Smooth muscle cell (in vitro differentiated cells): ENCODE data around the gene ABI3BP. TPM values are rescaled to one million over a fixed set of nuclear protein-coding genes. Genes with fewer than 3 reads are reported as not detected.
A peak's percentile ranks its signal among the peaks of the same experiment; 100 is the strongest.

ENCODE experiments used
- DNase-seq: peaks from one replicate; lab custom pipeline; 2025; ENCODE audit not compliant: unreplicated experiment; lab: John Stamatoyannopoulos, UW
- H2AFZ ChIP-seq: fragments of 200-600 bp; sonication (generic); 2 replicates; pipeline ENCODE4 v1.6.0; 2016; ENCODE audit warnings: antibody characterized with exemption, low read depth, mild to moderate bottlenecking
- H3F3A ChIP-seq: fragments of 200-600 bp; sonication (generic); 2 replicates; pipeline ENCODE4 v1.6.0; 2017; ENCODE audit warnings: antibody characterized with exemption, low read depth
- H3K27ac ChIP-seq: fragments of 200-600 bp; sonication (generic); 2 replicates; pipeline ENCODE4 v1.5.1; 2016; ENCODE audit warnings: low read depth, mild to moderate bottlenecking
- H3K27me3 ChIP-seq: fragments of 200-600 bp; sonication (generic); 2 replicates; pipeline ENCODE4 v1.6.1; 2016; ENCODE audit warnings: low read depth, mild to moderate bottlenecking
- H3K36me3 ChIP-seq: fragments of 200-600 bp; sonication (generic); 2 replicates; pipeline ENCODE4 v1.5.1; 2016; ENCODE audit warnings: low read depth
- H3K4me1 ChIP-seq: fragments of 200-600 bp; sonication (generic); 2 replicates; pipeline ENCODE4 v1.5.1; 2016; ENCODE audit warnings: low read depth
- H3K4me2 ChIP-seq: fragments of 200-600 bp; sonication (generic); 2 replicates; pipeline ENCODE4 v1.6.0; 2016; ENCODE audit warnings: mild to moderate bottlenecking
- H3K4me3 ChIP-seq: fragments of 200-600 bp; sonication (generic); 2 replicates; pipeline ENCODE4 v1.5.1; 2016; ENCODE audit warnings: mild to moderate bottlenecking
- H3K79me2 ChIP-seq: fragments of 200-600 bp; sonication (generic); 2 replicates; pipeline ENCODE4 v1.6.0; 2016; ENCODE audit warnings: low read depth, mild to moderate bottlenecking
- H3K9ac ChIP-seq: fragments of 200-600 bp; sonication (generic); 2 replicates; pipeline ENCODE4 v1.6.0; 2016; ENCODE audit warnings: low read depth
- H3K9me3 ChIP-seq: fragments of 200-600 bp; sonication (generic); replicated peaks from 2 replicates; pipeline ENCODE4 v1.5.1; 2016; ENCODE audit warnings: low read depth
- H4K20me1 ChIP-seq: fragments of 200-600 bp; sonication (generic); 2 replicates; pipeline ENCODE4 v1.6.0; 2016; ENCODE audit warnings: low read depth
- CTCF ChIP-seq: fragments of 200-600 bp; sonication (generic); IDR thresholded peaks from 2 replicates; pipeline ENCODE4 v1.5.1; 2017; ENCODE audit warnings: borderline replicate concordance, mild to moderate bottlenecking, antibody characterized with exemption; ENCODE audit not compliant: insufficient read depth, poor library complexity, severe bottlenecking
- WGBS: methylation state at CpG from one replicate; pipeline ENCODE4 v1.1.7; 2016; ENCODE audit warnings: low lambda C conversion rate; 5-methylcytosine and 5-hydroxymethylcytosine counted together
- polyA plus RNA-seq: library from polyadenylated mRNA; unstranded; fragments of >200 nt; fragmentation: Nextera tagmentation; extraction: Ambion mirVana; gene quantifications from 2 replicates; pipeline ENCODE4 v1.2.1, GENCODE V29; 2016
- total RNA-seq: library from RNA; depleted of rRNA; stranded (reverse); fragments of >200 nt; gene quantifications from 2 replicates; pipeline ENCODE4 v1.2.3, GENCODE V29; 2014

Gene ABI3BP
- total and polyA plus RNA-seq, 2 experiments from 2014 or later, result 0.47 to 0.58 TPM

- Histone ChIP-seq H3K9ac (no peak overlapping the region), H3K36me3 (no peaks in the 10 kb centered on the region), H4K20me1 (no peaks in the 10 kb centered on the region), H2AFZ (peak overlapping the region; percentile 24), H3K79me2 (no peaks in the 10 kb centered on the region), H3K4me1 (no peaks in the 10 kb centered on the region), H3K4me3 (no peak overlapping the region), H3K27ac (no peak overlapping the region), H3F3A (no peaks in the 10 kb centered on the region), H3K9me3 (no peaks in the 10 kb centered on the region), H3K4me2 (no peak overlapping the region), H3K27me3 (peaks cover 12% of the 10 kb centered on the region)
- no peak for DNase-seq
- peak; percentile 66 for TF ChIP-seq CTCF
- WGBS, result 17% methylated on average over 1 of the region's 1 CpG
Observed at GRCh38 chr3:100893590-100893989, 99.6 kb downstream of the ABI3BP start.

GRCh38 chr3:100893108-100893507, 100.1 kb downstream of the ABI3BP start:
- no peak for TF ChIP-seq CTCF
- Histone ChIP-seq H3K27me3 (peaks cover 16% of the 10 kb centered on the region), H3F3A (no peaks in the 10 kb centered on the region), H3K4me2 (no peak overlapping the region), H3K9ac (no peak overlapping the region), H3K4me1 (no peaks in the 10 kb centered on the region), H3K27ac (no peak overlapping the region), H3K79me2 (no peaks in the 10 kb centered on the region), H4K20me1 (no peaks in the 10 kb centered on the region), H3K36me3 (no peaks in the 10 kb centered on the region), H3K9me3 (no peaks in the 10 kb centered on the region), H2AFZ (peak overlapping the region; percentile 24), H3K4me3 (no peak overlapping the region)
- DNase-seq, result no peak
- 69% methylated on average over 3 of the region's 3 CpGs for WGBS

- Histone ChIP-seq H3F3A (no peaks in the 10 kb centered on the region), H3K4me1 (no peaks in the 10 kb centered on the region), H4K20me1 (no peaks in the 10 kb centered on the region), H3K27me3 (peaks cover 21% of the 10 kb centered on the region), H3K27ac (no peak overlapping the region), H3K9me3 (no peaks in the 10 kb centered on the region), H3K79me2 (no peaks in the 10 kb centered on the region), H2AFZ (no peak overlapping the region), H3K4me3 (no peak overlapping the region), H3K36me3 (no peaks in the 10 kb centered on the region), H3K9ac (no peak overlapping the region), H3K4me2 (no peak overlapping the region)
- 62% methylated on average over 5 of the region's 5 CpGs for WGBS
- TF ChIP-seq CTCF, result no peak
- no peak for DNase-seq
Observed at GRCh38 chr3:100891827-100892226, 101.4 kb downstream of the ABI3BP start.

- H3K4me2 ChIP-seq, result no peak overlapping the region
- no peaks in the 10 kb centered on the region for H3K4me1 ChIP-seq
- H3K4me3 ChIP-seq, result no peak overlapping the region
- H3K36me3 ChIP-seq, result no peaks in the 10 kb centered on the region
- no peaks in the 10 kb centered on the region for H3F3A ChIP-seq
- H3K27me3 ChIP-seq, result peaks cover 27% of the 10 kb centered on the region
- H3K9me3 ChIP-seq, result no peaks in the 10 kb centered on the region
- H4K20me1 ChIP-seq, result no peaks in the 10 kb centered on the region
- DNase-seq, result no peak
- H3K9ac ChIP-seq, result no peak overlapping the region
- no peak overlapping the region for H3K27ac ChIP-seq
- 44% methylated on average over 2 of the region's 2 CpGs for WGBS
- TF ChIP-seq CTCF, result peak; percentile 28
- H2AFZ ChIP-seq, result no peak overlapping the region
- H3K79me2 ChIP-seq, result no peaks in the 10 kb centered on the region
Observed at GRCh38 chr3:100891033-100891432, 102.2 kb downstream of the ABI3BP start.
